ENCODE measurements around the gene RNF224.

RNF224 gene

GRCh38 chr9:137262909-137263285 is 35.6 kb downstream of the RNF224 start:
- H3K27ac ChIP-seq = no peak overlapping the region
- no peaks in the 10 kb centered on the region for H3K27me3 ChIP-seq (ENCODE audit: insufficient read depth, low read depth)
- H4K20me1 ChIP-seq (ENCODE audit: insufficient read depth) = no peaks in the 10 kb centered on the region
- no peak overlapping the region for H2AFZ ChIP-seq (ENCODE audit: low read depth)
- no peak overlapping the region for H3K4me2 ChIP-seq
- H3K79me2 ChIP-seq (ENCODE audit: insufficient read depth, low read depth) = peaks cover 2% of the 10 kb centered on the region; the same call in 1 of the 2 replicates
- H3K9ac ChIP-seq = no peak overlapping the region
- no peaks in the 10 kb centered on the region for H3K36me3 ChIP-seq (ENCODE audit: insufficient read depth)
- no peak for TF ChIP-seq CTCF (conservative IDR thresholded peaks at IDR 0.05; ENCODE audit: low read depth, low read length)
- no peaks in the 10 kb centered on the region for H3K4me1 ChIP-seq (ENCODE audit: low read depth, poor library complexity, severe bottlenecking)
- H3K4me3 ChIP-seq (IDR thresholded peaks at IDR 0.05; ENCODE audit: insufficient read depth, low read depth, low read length) = no peak overlapping the region

GRCh38 chr9:137263506-137263905 is 36.2 kb downstream of the RNF224 start:
- TF ChIP-seq CTCF (conservative IDR thresholded peaks at IDR 0.05; ENCODE audit: low read depth, low read length) = no peak
- H3K27ac ChIP-seq = no peak overlapping the region

GRCh38 chr9:137264067-137264466 is 36.8 kb downstream of the RNF224 start:
- Histone ChIP-seq H3K36me3 (ENCODE audit: insufficient read depth) (no peaks in the 10 kb centered on the region), H3K4me3 (IDR thresholded peaks at IDR 0.05; ENCODE audit: insufficient read depth, low read depth, low read length) (no peak overlapping the region), H4K20me1 (ENCODE audit: insufficient read depth) (no peaks in the 10 kb centered on the region), H3K27me3 (ENCODE audit: insufficient read depth, low read depth) (no peaks in the 10 kb centered on the region), H3K27ac (no peak overlapping the region), H3K4me2 (no peak overlapping the region), H3K4me1 (ENCODE audit: low read depth, poor library complexity, severe bottlenecking) (no peaks in the 10 kb centered on the region), H3K79me2 (ENCODE audit: insufficient read depth, low read depth) (no peaks in the 10 kb centered on the region), H3K9ac (no peak overlapping the region), H2AFZ (ENCODE audit: low read depth) (no peak overlapping the region)
- TF ChIP-seq CTCF (conservative IDR thresholded peaks at IDR 0.05; ENCODE audit: low read depth, low read length) = no peak

More at GRCh38 chr9:137263506-137263905, 36.2 kb downstream of the RNF224 start:
- Histone ChIP-seq H4K20me1 (ENCODE audit: insufficient read depth) (no peaks in the 10 kb centered on the region), H3K27me3 (ENCODE audit: insufficient read depth, low read depth) (no peaks in the 10 kb centered on the region), H3K79me2 (ENCODE audit: insufficient read depth, low read depth) (no peaks in the 10 kb centered on the region), H3K9ac (no peak overlapping the region), H3K36me3 (ENCODE audit: insufficient read depth) (no peaks in the 10 kb centered on the region), H3K4me3 (IDR thresholded peaks at IDR 0.05; ENCODE audit: insufficient read depth, low read depth, low read length) (no peak overlapping the region), H3K4me1 (ENCODE audit: low read depth, poor library complexity, severe bottlenecking) (no peaks in the 10 kb centered on the region), H3K4me2 (no peak overlapping the region), H2AFZ (ENCODE audit: low read depth) (no peak overlapping the region)

- Histone ChIP-seq H3K27me3 (ENCODE audit: insufficient read depth, low read depth) (no peaks in the 10 kb centered on the region), H3K9ac (no peak overlapping the region), H4K20me1 (ENCODE audit: insufficient read depth) (no peaks in the 10 kb centered on the region), H3K4me1 (ENCODE audit: low read depth, poor library complexity, severe bottlenecking) (peaks cover 10% of the 10 kb centered on the region), H3K36me3 (ENCODE audit: insufficient read depth) (no peaks in the 10 kb centered on the region), H2AFZ (ENCODE audit: low read depth) (no peak overlapping the region), H3K4me3 (IDR thresholded peaks at IDR 0.05; ENCODE audit: insufficient read depth, low read depth, low read length) (no peak overlapping the region), H3K4me2 (no peak overlapping the region), H3K27ac (no peak overlapping the region), H3K79me2 (ENCODE audit: insufficient read depth, low read depth) (no peaks in the 10 kb centered on the region)
- TF ChIP-seq CTCF (conservative IDR thresholded peaks at IDR 0.05; ENCODE audit: low read depth, low read length) = no peak
Observed at GRCh38 chr9:137265496-137266161, 38.3 kb downstream of the RNF224 start.

Measured in KMS-11 (cell line).